NCI-H2081 treated with DMSO at 0.1 percent for 48 hours (cell line): ENCODE data around the gene ADGRL3.

Experiments
- DNase-seq: peaks from one replicate; lab custom pipeline; 2025; lab: John Stamatoyannopoulos, UW

ADGRL3 gene

GRCh38 chr4:62117886-62118285 lies 917.8 kb downstream of the ADGRL3 start:
- DNase-seq: no peak

GRCh38 chr4:62118558-62118957 lies 918.4 kb downstream of the ADGRL3 start:
- DNase-seq: no peak

GRCh38 chr4:62119195-62119594 lies 919.1 kb downstream of the ADGRL3 start:
- DNase-seq: no peak

GRCh38 chr4:62126064-62126732 lies 926.1 kb downstream of the ADGRL3 start:
- no peak for DNase-seq
